HepG2 (cell line): Measurements from ENCODE around the gene CCDC201. TPM values are rescaled to one million over a fixed set of nuclear protein-coding genes. Genes with fewer than 3 reads are reported as not detected.

ENCODE experiments used
- ATAC-seq: fragments of 200-7000 bp; cut with Tn5 transposase; 3 replicates; pipeline ENCODE4 v1.9.1; 2020; ENCODE audit warnings: mild to moderate bottlenecking, moderate library complexity
- BruUV-seq: library from RNA; stranded (reverse); fragments of 400-500 nt; replicated peaks from 2 replicates; lab custom pipeline; 2021; lab: Mats Ljungman, UMichigan
- CTCF ChIA-PET: fragments of 300-600 bp; formaldehyde crosslinking; extraction: SDS; loops from one replicate; lab custom pipeline; 2021; ENCODE audit warnings: low total read pairs, inconsistent platforms, low intra/inter-chr PET ratio; lab: Yijun Ruan, JAX
- POLR2A ChIA-PET: fragments of 350-600 bp; sonication (Branson Sonifier 250); formaldehyde crosslinking; loops from one replicate; lab custom pipeline; 2020; ENCODE audit warnings: antibody characterized with exemption, inconsistent platforms; lab: Yijun Ruan, JAX
- DNase-seq: peaks from one replicate; pipeline ENCODE4 v3.0.0-alpha.2; 2015; ENCODE audit warnings: low spot score
- FAIRE-seq: peaks from 3 replicates; lab custom pipeline; 2011; peaks lifted over from hg19 to GRCh38; lab: Jason Lieb, UNC
- H2AFZ ChIP-seq: one replicate; pipeline ENCODE4 v1.6.1; 2011; ENCODE audit warnings: low read length, inconsistent platforms
- H3K27ac ChIP-seq: fragments of 300-600 bp; 3 replicates; pipeline ENCODE4 v1.8.0; 2011; ENCODE audit warnings: mixed run types, mild to moderate bottlenecking, mixed read lengths, low read length, inconsistent platforms; ENCODE audit not compliant: insufficient read depth; ENCODE audit errors: extremely low read length
- H3K27me3 ChIP-seq, 2 experiments: fragments of 200-600 bp in 1 of 2; 2 replicates in 1 of 2; 3 replicates in 1 of 2; pipeline versions ENCODE4 v1.6.0 to v1.8.0; 2011; ENCODE audit warnings: low read length in 2 of 2, mild to moderate bottlenecking in 2 of 2, moderate library complexity in 2 of 2, inconsistent platforms in 1 of 2; ENCODE audit not compliant: insufficient read depth in 2 of 2, control insufficient read depth in 1 of 2
- H3K36me3 ChIP-seq, 2 experiments: fragments of 200-600 bp in 1 of 2; replicated peaks in 1 of 2; 2 replicates in 1 of 2; 3 replicates in 1 of 2; pipeline versions ENCODE4 v1.5.1 to v1.8.0; 2011; ENCODE audit warnings: low read length in 2 of 2, inconsistent platforms in 1 of 2; ENCODE audit not compliant: insufficient read depth in 2 of 2, control insufficient read depth in 1 of 2
- H3K4me1 ChIP-seq: 2 replicates; pipeline ENCODE4 v1.5.1; 2012; ENCODE audit warnings: low read length, inconsistent platforms; ENCODE audit not compliant: insufficient read depth
- H3K4me2 ChIP-seq: 2 replicates; pipeline ENCODE4 v1.6.0; 2011; ENCODE audit warnings: low read depth, low read length, inconsistent platforms
- H3K4me3 ChIP-seq, 3 experiments: fragments of 200-600 bp in 1 of 3; sonication (generic), shearing (Covaris generic) in 1 of 3; replicated peaks in 1 of 3; 2 replicates each; pipeline ENCODE4 v1.5.1; 2011 to 2016; ENCODE audit warnings: low read length in 3 of 3, inconsistent platforms in 2 of 3, low read depth in 2 of 3, mild to moderate bottlenecking in 2 of 3, control low read depth in 1 of 3, mixed read lengths in 1 of 3; ENCODE audit not compliant: insufficient read depth in 1 of 3
- H3K79me2 ChIP-seq: one replicate; pipeline ENCODE4 v1.6.1; 2011; ENCODE audit warnings: low read length, inconsistent platforms; ENCODE audit not compliant: insufficient read depth
- H3K9ac ChIP-seq: 2 replicates; pipeline ENCODE4 v1.6.0; 2011; ENCODE audit warnings: mild to moderate bottlenecking, low read depth, low read length, inconsistent platforms; ENCODE audit not compliant: insufficient read depth
- H3K9me3 ChIP-seq: 2 replicates; pipeline ENCODE4 v1.5.1; 2012; ENCODE audit warnings: mild to moderate bottlenecking, low read length
- H4K20me1 ChIP-seq: 2 replicates; pipeline ENCODE4 v1.6.0; 2011; ENCODE audit warnings: inconsistent platforms, mild to moderate bottlenecking, low read length, moderate library complexity; ENCODE audit not compliant: insufficient read depth
- GABPB1 ChIP-seq: IDR thresholded peaks from 2 replicates; pipeline ENCODE4 v1.6.1; 2016; ENCODE audit warnings: mild to moderate bottlenecking, missing genetic modification reagents, moderate library complexity, missing compliant biosample characterization
- KLF6 ChIP-seq: IDR thresholded peaks from 2 replicates; pipeline ENCODE4 v1.8.0; 2016; ENCODE audit warnings: missing biosample characterization, missing genetic modification reagents
- NBN ChIP-seq: fragments of 450-650 bp; conservative IDR thresholded peaks from 2 replicates; pipeline ENCODE4 v1.6.1; 2017
- POLR2A ChIP-seq, 2 experiments: IDR thresholded peaks; 2 replicates each; pipeline ENCODE4 v1.6.1; 2011; ENCODE audit warnings: low read depth in 2 of 2, low read length in 2 of 2, mild to moderate bottlenecking in 1 of 2, moderate library complexity in 1 of 2; ENCODE audit not compliant: insufficient read depth in 1 of 2
- SMAD3 ChIP-seq: sonication (generic); formaldehyde crosslinking; IDR thresholded peaks from 2 replicates; pipeline ENCODE4 v1.4.0; 2020; ENCODE audit warnings: missing genetic modification reagents
- SNAI1 ChIP-seq: sonication (generic); formaldehyde crosslinking; IDR thresholded peaks from 2 replicates; pipeline ENCODE4 v1.5.0; 2020; ENCODE audit warnings: mild to moderate bottlenecking, missing genetic modification reagents, borderline replicate concordance
- SNAPC4 ChIP-seq: sonication (generic); formaldehyde crosslinking; IDR thresholded peaks from 2 replicates; pipeline ENCODE4 v1.4.0; 2020; ENCODE audit warnings: mild to moderate bottlenecking, missing genetic modification reagents
- ZBTB1 ChIP-seq: sonication (generic); formaldehyde crosslinking; IDR thresholded peaks from 2 replicates; pipeline ENCODE4 v1.4.0; 2020; ENCODE audit warnings: missing genetic modification reagents, borderline replicate concordance
- ZFP37 ChIP-seq: sonication (generic); formaldehyde crosslinking; IDR thresholded peaks from 2 replicates; pipeline ENCODE4 v1.4.0; 2020; ENCODE audit warnings: missing genetic modification reagents, borderline replicate concordance
- ZNF431 ChIP-seq: sonication (generic); formaldehyde crosslinking; IDR thresholded peaks from 2 replicates; pipeline ENCODE4 v1.9.0; 2022; ENCODE audit warnings: missing genetic modification reagents, low read depth, mild to moderate bottlenecking, borderline replicate concordance
- WGBS: methylation state at CpG from one replicate; pipeline ENCODE4 v1.1.6; 2017; ENCODE audit warnings: low lambda C conversion rate; 5-methylcytosine and 5-hydroxymethylcytosine counted together
- in situ Hi-C: cut with HindIII; loops from 2 replicates; pipeline ENCODE4 v1.10.0; 2017; ENCODE audit warnings: low pct_unique_long_range_greater_than_20kb; ENCODE audit not compliant: extremely low pct_ligation_motif_present
- intact Hi-C: fragments of 100-400 bp; cut with micrococcal nuclease; formaldehyde crosslinking; loops from one replicate; pipeline ENCODE4 v1.10.0; 2022; ENCODE audit not compliant: unreplicated experiment
- polyA plus RNA-seq, 8 experiments: library from polyadenylated mRNA; depleted of rRNA in 3 of 8; stranded (reverse) in 7 of 8; unstranded in 1 of 8; fragments of >200 nt; fragmentation: Illumina TruSeq in 4 of 8; extraction: Trizol in 4 of 8; gene quantifications; 2 replicates each; pipeline versions ENCODE4 v1.2.1 to v1.2.3, GENCODE V29; 2011 to 2016; ENCODE audit warnings: low read depth in 4 of 8, missing spikeins in 1 of 8, mixed read lengths in 1 of 8; ENCODE audit not compliant: insufficient read depth in 1 of 8
- total RNA-seq, 5 experiments: library from RNA; depleted of rRNA; stranded (reverse); fragments of >200 nt; fragmentation: Illumina TruSeq; extraction: Trizol; gene quantifications; 2 replicates each; pipeline ENCODE4 v1.2.3, GENCODE V29; 2016; ENCODE audit warnings: low read depth in 1 of 5
- TF ChIP-seq, protein P1 (sequence below): sonication (generic); formaldehyde crosslinking; IDR thresholded peaks from 2 replicates; pipeline ENCODE4 v1.5.0; 2020; ENCODE audit warnings: missing genetic modification reagents
- TF ChIP-seq, protein P2 (sequence below): sonication (generic); formaldehyde crosslinking; IDR thresholded peaks from 2 replicates; pipeline ENCODE4 v1.9.0; 2021; ENCODE audit warnings: missing genetic modification reagents, mild to moderate bottlenecking, borderline replicate concordance

The CCDC201 gene
- total and polyA plus RNA-seq, 2 of the 13 experiments (the other 11 are each of a cell fraction or from before 2014, with no cell fraction given): 0.92 TPM; not detected in 1

- Histone ChIP-seq H2AFZ (no peak overlapping the region), H3K4me2 (peak overlapping the region; percentile 98), H3K9ac (peak overlapping the region; percentile 95; the same call in 1 of the 2 replicates), H3K27me3 (no peaks in the 10 kb centered on the region; a peak in 1 of 5 replicates), H3K4me3 (peak overlapping the region; percentile 61 to 89 (median 84)), H3K9me3 (no peaks in the 10 kb centered on the region), H4K20me1 (peaks cover 40% of the 10 kb centered on the region), H3K27ac (peak overlapping the region; percentile 99), H3K79me2 (peaks cover 12% of the 10 kb centered on the region), H3K36me3 (peaks cover 0 to 19% of the 10 kb centered on the region in 2 experiments; a peak in 4 of 5 replicates), H3K4me1 (peaks cover 67% of the 10 kb centered on the region)
- WGBS: 57% methylated on average over 6 of the region's 6 CpGs
- in situ Hi-C loops (no loop called here), intact Hi-C loops (no loop called here)
- FAIRE-seq: no peak
- BruUV-seq: no TSS peak
- peak; percentile 36 for DNase-seq
- POLR2A ChIA-PET: interaction anchor here (0.9 to 7.2 kb wide), 6 partner anchors 10 to 1896 kb away, joined by 3 to 118 read pairs (median 26); partner anchors contain the start of gene CCDC201
- no peak for ATAC-seq
- CTCF ChIA-PET: interaction anchor here (1.2 to 1.9 kb wide), 2 partner anchors 19 to 20 kb away, joined by 4 to 11 read pairs; partner anchors contain the start of gene CCDC201
- TF ChIP-seq GABPB1 (CRISPR knock-in tag) (peak; percentile 5; the same call in 1 of the 2 replicates), POLR2A (IDR thresholded peaks at IDR 0.05; ENCODE audit: insufficient read depth in 1 of 2, low read depth in 2 of 2, low read length in 2 of 2) (peak in 1 of 2 experiments; percentile 28; a peak in 1 of 4 replicates), ZFP37 (CRISPR knock-in tag) (no peak; the same call in 1 of the 2 replicates), NBN (no peak), SMAD3 (CRISPR knock-in tag) (0 out of 2 replicates have a peak, but pooled peaks have one; percentile 14), ZNF431 (CRISPR knock-in tag) (0 out of 2 replicates have a peak, but pooled peaks have one; percentile 3), SNAPC4 (no peak), ZBTB1 (no peak), SNAI1 (CRISPR knock-in tag) (peak; percentile 21; the same call in 1 of the 2 replicates), KLF6 (peak; percentile 13; the same call in 1 of the 2 replicates)
- TF ChIP-seq, protein P1, sequence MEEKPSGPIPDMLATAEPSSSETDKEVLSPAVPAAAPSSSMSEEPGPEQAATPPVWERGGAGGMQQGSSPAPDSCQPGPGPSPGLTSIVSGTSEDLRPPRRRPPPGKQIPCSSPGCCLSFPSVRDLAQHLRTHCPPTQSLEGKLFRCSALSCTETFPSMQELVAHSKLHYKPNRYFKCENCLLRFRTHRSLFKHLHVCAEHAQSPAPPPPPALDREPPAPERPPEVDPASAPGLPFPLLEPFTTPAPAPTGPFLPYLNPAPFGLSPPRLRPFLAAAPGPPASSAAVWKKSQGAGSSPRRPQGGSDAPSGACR: no peak
- TF ChIP-seq, protein P2, sequence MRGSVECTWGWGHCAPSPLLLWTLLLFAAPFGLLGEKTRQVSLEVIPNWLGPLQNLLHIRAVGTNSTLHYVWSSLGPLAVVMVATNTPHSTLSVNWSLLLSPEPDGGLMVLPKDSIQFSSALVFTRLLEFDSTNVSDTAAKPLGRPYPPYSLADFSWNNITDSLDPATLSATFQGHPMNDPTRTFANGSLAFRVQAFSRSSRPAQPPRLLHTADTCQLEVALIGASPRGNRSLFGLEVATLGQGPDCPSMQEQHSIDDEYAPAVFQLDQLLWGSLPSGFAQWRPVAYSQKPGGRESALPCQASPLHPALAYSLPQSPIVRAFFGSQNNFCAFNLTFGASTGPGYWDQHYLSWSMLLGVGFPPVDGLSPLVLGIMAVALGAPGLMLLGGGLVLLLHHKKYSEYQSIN (CRISPR knock-in tag): peak; percentile 64; the same call in 1 of the 2 replicates
Observed at GRCh38 chr7:45890902-45891461, 18.1 kb upstream of the CCDC201 start.
